A549 (cell line): ENCODE data around the gene FHIT. TPM values are rescaled to one million over a fixed set of nuclear protein-coding genes. Genes with fewer than 3 reads are reported as not detected.

ENCODE experiments used
- ATAC-seq, 2 experiments: fragments of 200-7000 bp in 1 of 2; fragments of >200 bp in 1 of 2; cut with Nextera tagmentation in 1 of 2; cut with Tn5 transposase in 1 of 2; 3 replicates each; pipeline versions ENCODE4 v1.8.0 to v1.9.1; 2018 to 2020; ENCODE audit warnings: mild to moderate bottlenecking in 1 of 2, moderate library complexity in 1 of 2
- CTCF ChIA-PET: fragments of 300-600 bp; sonication (Branson Sonifier 250); formaldehyde crosslinking; extraction: SDS; loops from one replicate; lab custom pipeline; 2021; ENCODE audit warnings: antibody characterized with exemption, inconsistent platforms; lab: Yijun Ruan, JAX
- POLR2A ChIA-PET: fragments of 350-600 bp; formaldehyde crosslinking; extraction: SDS; loops from one replicate; lab custom pipeline; 2021; ENCODE audit warnings: antibody characterized with exemption, inconsistent platforms; lab: Yijun Ruan, JAX
- DNase-seq, 2 experiments: peaks; one replicate each; pipeline versions ENCODE4 v3.0.0 to v3.0.0-alpha.2; 2011 to 2016; ENCODE audit warnings: low read depth in 1 of 2, low spot score in 1 of 2
- FAIRE-seq: peaks from 2 replicates; lab custom pipeline; 2011; peaks lifted over from hg19 to GRCh38; lab: Jason Lieb, UNC
- H3K27ac ChIP-seq, 2 experiments: fragments of >200 bp; sonication (Bioruptor Twin); formaldehyde crosslinking; 3 replicates each; pipeline ENCODE4 v1.5.1; 2016 to 2017
- H3K4me1 ChIP-seq: fragments of >200 bp; sonication (Bioruptor Twin); formaldehyde crosslinking; 3 replicates; pipeline ENCODE4 v1.6.1; 2016
- H3K4me2 ChIP-seq: fragments of >200 bp; sonication (Bioruptor Twin); formaldehyde crosslinking; 3 replicates; pipeline ENCODE4 v1.6.1; 2016
- H3K4me3 ChIP-seq: fragments of >200 bp; sonication (Bioruptor Twin); formaldehyde crosslinking; 3 replicates; pipeline ENCODE4 v1.5.1; 2016
- H3K9me3 ChIP-seq: fragments of >200 bp; sonication (Bioruptor Twin); formaldehyde crosslinking; 3 replicates; pipeline ENCODE4 v1.6.1; 2016
- BHLHE40 ChIP-seq: IDR thresholded peaks from 2 replicates; pipeline ENCODE4 v1.6.1; 2012; ENCODE audit warnings: low read depth, low read length, inconsistent platforms
- CBX2 ChIP-seq: fragments of 200-600 bp; sonication (generic); IDR thresholded peaks from 2 replicates; pipeline ENCODE4 v1.6.1; 2016; ENCODE audit warnings: low read depth, mild to moderate bottlenecking, borderline replicate concordance
- CEBPB ChIP-seq, 2 experiments: fragments of >200 bp in 1 of 2; sonication (Bioruptor Twin) in 1 of 2; formaldehyde crosslinking in 1 of 2; IDR thresholded peaks; 2 replicates each; pipeline ENCODE4 v1.6.1; 2012 to 2016
- CHD2 ChIP-seq: fragments of 150-350 bp; IDR thresholded peaks from 2 replicates; pipeline ENCODE4 v1.6.1; 2014; ENCODE audit warnings: low read length; ENCODE audit not compliant: partially characterized antibody
- CHD4 ChIP-seq: fragments of 200-600 bp; sonication (generic); IDR thresholded peaks from 2 replicates; pipeline ENCODE4 v1.6.1; 2016; ENCODE audit warnings: antibody characterized with exemption, mild to moderate bottlenecking, borderline replicate concordance
- EHF ChIP-seq: fragments of 250-450 bp; sonication (Bioruptor Pico); IDR thresholded peaks from 2 replicates; pipeline ENCODE4 v1.5.0; 2020; ENCODE audit warnings: mild to moderate bottlenecking
- ESRRA ChIP-seq: fragments of 150-350 bp; IDR thresholded peaks from 2 replicates; pipeline ENCODE4 v1.6.1; 2014; ENCODE audit warnings: mild to moderate bottlenecking, low read length, borderline replicate concordance
- FOSB ChIP-seq: fragments of 250-450 bp; sonication (Bioruptor Pico); IDR thresholded peaks from 2 replicates; pipeline ENCODE4 v1.5.0; 2020; ENCODE audit warnings: mild to moderate bottlenecking, moderate library complexity
- FOXS1 ChIP-seq: fragments of 250-450 bp; sonication (Bioruptor Pico); IDR thresholded peaks from 2 replicates; pipeline ENCODE4 v1.5.0; 2020; ENCODE audit warnings: mild to moderate bottlenecking, moderate library complexity
- GATA3 ChIP-seq: IDR thresholded peaks from 2 replicates; pipeline ENCODE4 v1.6.1; 2012; ENCODE audit warnings: borderline replicate concordance
- HOXA7 ChIP-seq: fragments of 250-450 bp; sonication (Bioruptor Pico); IDR thresholded peaks from 2 replicates; pipeline ENCODE4 v1.5.0; 2020; ENCODE audit warnings: mild to moderate bottlenecking, moderate library complexity
- HOXB5 ChIP-seq: fragments of 250-450 bp; sonication (Bioruptor Pico); IDR thresholded peaks from 2 replicates; pipeline ENCODE4 v1.5.0; 2020; ENCODE audit warnings: mild to moderate bottlenecking, moderate library complexity
- JUNB ChIP-seq: fragments of >200 bp; sonication (Bioruptor Twin); formaldehyde crosslinking; IDR thresholded peaks from 2 replicates; pipeline ENCODE4 v1.6.1; 2016
- KDM1A ChIP-seq: fragments of 200-600 bp; sonication (generic); IDR thresholded peaks from 2 replicates; pipeline ENCODE4 v1.6.1; 2016; ENCODE audit warnings: low read depth, mild to moderate bottlenecking
- MAFK ChIP-seq: fragments of 450-650 bp; IDR thresholded peaks from 2 replicates; pipeline ENCODE4 v1.6.1; 2014; ENCODE audit not compliant: partially characterized antibody
- NPAS2 ChIP-seq: fragments of 250-450 bp; sonication (Bioruptor Pico); IDR thresholded peaks from 2 replicates; pipeline ENCODE4 v1.8.0; 2022; ENCODE audit warnings: mild to moderate bottlenecking, moderate library complexity, borderline replicate concordance
- POLR2A ChIP-seq: IDR thresholded peaks from 2 replicates; pipeline ENCODE4 v1.6.1; 2012; ENCODE audit warnings: mild to moderate bottlenecking, low read length
- POLR2AphosphoS2 ChIP-seq: conservative IDR thresholded peaks from 2 replicates; pipeline ENCODE4 v1.6.1; 2012; ENCODE audit warnings: low read length, improper control_type of control experiment, inconsistent platforms
- RARB ChIP-seq: fragments of 250-450 bp; sonication (Bioruptor Pico); IDR thresholded peaks from 2 replicates; pipeline ENCODE4 v1.8.0; 2021; ENCODE audit warnings: mild to moderate bottlenecking, moderate library complexity
- RCOR1 ChIP-seq: fragments of 150-350 bp; IDR thresholded peaks from 2 replicates; pipeline ENCODE4 v1.6.1; 2014; ENCODE audit warnings: antibody characterized with exemption, low read length, low read depth
- RNF2 ChIP-seq: fragments of 200-600 bp; sonication (generic); IDR thresholded peaks from 2 replicates; pipeline ENCODE4 v1.6.1; 2016; ENCODE audit warnings: low read depth, mild to moderate bottlenecking, antibody characterized with exemption, moderate library complexity, borderline replicate concordance
- SREBF2 ChIP-seq: fragments of 450-650 bp; IDR thresholded peaks from 2 replicates; pipeline ENCODE4 v1.6.1; 2014; ENCODE audit warnings: mild to moderate bottlenecking, moderate library complexity
- TFCP2L1 ChIP-seq: fragments of 250-450 bp; sonication (Bioruptor Pico); IDR thresholded peaks from 2 replicates; pipeline ENCODE4 v1.5.0; 2021; ENCODE audit warnings: mild to moderate bottlenecking
- TP53 ChIP-seq: fragments of 250-450 bp; sonication (Bioruptor Pico); IDR thresholded peaks from 2 replicates; pipeline ENCODE4 v1.5.0; 2021; ENCODE audit warnings: mild to moderate bottlenecking, moderate library complexity
- WGBS: methylation state at CpG from one replicate; pipeline ENCODE4 v1.1.6; 2017; ENCODE audit errors: missing lambda C conversion rate; 5-methylcytosine and 5-hydroxymethylcytosine counted together
- polyA plus RNA-seq, 4 experiments: library from polyadenylated mRNA; depleted of rRNA in 3 of 4; stranded (reverse); fragments of >200 nt; fragmentation: RNase III in 1 of 4; extraction: RNeasy Plus Mini Kit Qiagen cat#74134 plus additional on column Dnase treatment in 1 of 4; gene quantifications; 2 replicates in 3 of 4; 3 replicates in 1 of 4; pipeline ENCODE4 v1.2.3, GENCODE V29; 2011 to 2017
- TF ChIP-seq, protein P1 (sequence below): fragments of >200 bp; sonication (Bioruptor Twin); formaldehyde crosslinking; IDR thresholded peaks from 3 replicates; pipeline ENCODE4 v1.5.1; 2016
- TF ChIP-seq, protein P2 (sequence below): fragments of >200 bp; sonication (Bioruptor Twin); formaldehyde crosslinking; IDR thresholded peaks from 3 replicates; pipeline ENCODE4 v1.6.1; 2016
- TF ChIP-seq, protein P3 (sequence below): IDR thresholded peaks from 2 replicates; pipeline ENCODE4 v1.6.1; 2012
- TF ChIP-seq, protein P4 (sequence below): fragments of 200-600 bp; sonication (generic); IDR thresholded peaks from 2 replicates; pipeline ENCODE4 v1.6.1; 2016; ENCODE audit warnings: antibody characterized with exemption, mild to moderate bottlenecking, moderate library complexity

FHIT gene
- polyA plus RNA-seq, 2 of the 4 experiments (the other 2 are of a cell fraction) = 0.76 to 0.92 TPM

- TF ChIP-seq, protein P1, sequence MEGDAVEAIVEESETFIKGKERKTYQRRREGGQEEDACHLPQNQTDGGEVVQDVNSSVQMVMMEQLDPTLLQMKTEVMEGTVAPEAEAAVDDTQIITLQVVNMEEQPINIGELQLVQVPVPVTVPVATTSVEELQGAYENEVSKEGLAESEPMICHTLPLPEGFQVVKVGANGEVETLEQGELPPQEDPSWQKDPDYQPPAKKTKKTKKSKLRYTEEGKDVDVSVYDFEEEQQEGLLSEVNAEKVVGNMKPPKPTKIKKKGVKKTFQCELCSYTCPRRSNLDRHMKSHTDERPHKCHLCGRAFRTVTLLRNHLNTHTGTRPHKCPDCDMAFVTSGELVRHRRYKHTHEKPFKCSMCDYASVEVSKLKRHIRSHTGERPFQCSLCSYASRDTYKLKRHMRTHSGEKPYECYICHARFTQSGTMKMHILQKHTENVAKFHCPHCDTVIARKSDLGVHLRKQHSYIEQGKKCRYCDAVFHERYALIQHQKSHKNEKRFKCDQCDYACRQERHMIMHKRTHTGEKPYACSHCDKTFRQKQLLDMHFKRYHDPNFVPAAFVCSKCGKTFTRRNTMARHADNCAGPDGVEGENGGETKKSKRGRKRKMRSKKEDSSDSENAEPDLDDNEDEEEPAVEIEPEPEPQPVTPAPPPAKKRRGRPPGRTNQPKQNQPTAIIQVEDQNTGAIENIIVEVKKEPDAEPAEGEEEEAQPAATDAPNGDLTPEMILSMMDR = no peak
- TF ChIP-seq SREBF2 = no peak
Measured at GRCh38 chr3:60645801-60646200, 605.5 kb downstream of the FHIT start (continued).

- Histone ChIP-seq H3K4me1 (no peaks in the 10 kb centered on the region), H3K4me2 (no peak overlapping the region), H3K27ac (no peak overlapping the region), H3K4me3 (no peak overlapping the region), H3K9me3 (no peaks in the 10 kb centered on the region)
- ATAC-seq (no peak), DNase-seq (no peak), FAIRE-seq (no peak)
- ChIA-PET POLR2A (no interaction called here), CTCF (no interaction called here)
- WGBS = 8% methylated on average over 1 of the region's 1 CpG
- TF ChIP-seq RNF2 (no peak), NPAS2 (CRISPR knock-in tag) (no peak), RARB (CRISPR knock-in tag) (no peak), TP53 (no peak), CBX2 (no peak), HOXB5 (CRISPR knock-in tag) (no peak), EHF (no peak), BHLHE40 (no peak), TFCP2L1 (CRISPR knock-in tag) (no peak), FOSB (CRISPR knock-in tag) (no peak), GATA3 (no peak), MAFK (no peak), RCOR1 (no peak), HOXA7 (CRISPR knock-in tag) (no peak)
- TF ChIP-seq, protein P2, sequence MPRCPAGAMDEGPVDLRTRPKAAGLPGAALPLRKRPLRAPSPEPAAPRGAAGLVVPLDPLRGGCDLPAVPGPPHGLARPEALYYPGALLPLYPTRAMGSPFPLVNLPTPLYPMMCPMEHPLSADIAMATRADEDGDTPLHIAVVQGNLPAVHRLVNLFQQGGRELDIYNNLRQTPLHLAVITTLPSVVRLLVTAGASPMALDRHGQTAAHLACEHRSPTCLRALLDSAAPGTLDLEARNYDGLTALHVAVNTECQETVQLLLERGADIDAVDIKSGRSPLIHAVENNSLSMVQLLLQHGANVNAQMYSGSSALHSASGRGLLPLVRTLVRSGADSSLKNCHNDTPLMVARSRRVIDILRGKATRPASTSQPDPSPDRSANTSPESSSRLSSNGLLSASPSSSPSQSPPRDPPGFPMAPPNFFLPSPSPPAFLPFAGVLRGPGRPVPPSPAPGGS = no peak
- TF ChIP-seq, protein P3, sequence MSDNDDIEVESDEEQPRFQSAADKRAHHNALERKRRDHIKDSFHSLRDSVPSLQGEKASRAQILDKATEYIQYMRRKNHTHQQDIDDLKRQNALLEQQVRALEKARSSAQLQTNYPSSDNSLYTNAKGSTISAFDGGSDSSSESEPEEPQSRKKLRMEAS = no peak
- TF ChIP-seq, protein P1 = no peak
Measured at GRCh38 chr3:60643831-60644230, 607.4 kb downstream of the FHIT start.

DNA sequence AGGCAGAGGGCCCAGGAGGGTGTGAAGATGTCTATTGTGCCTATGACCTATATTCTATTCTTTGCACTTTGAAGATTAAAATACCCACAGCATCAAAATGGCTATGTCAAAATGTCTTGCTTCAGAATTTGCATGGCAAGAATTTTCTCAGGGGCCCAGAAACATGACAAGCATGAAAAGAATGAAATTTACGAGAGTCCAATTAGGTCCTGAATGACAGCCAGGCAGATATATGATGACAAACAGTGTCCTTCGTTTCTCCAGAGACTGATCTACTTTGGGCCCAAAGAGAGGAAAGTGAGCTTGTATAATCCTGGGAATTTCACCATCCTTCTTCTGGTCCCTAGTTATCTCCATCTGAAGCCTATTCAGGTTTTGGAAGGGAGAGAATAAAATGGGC lies 609.9 kb downstream of the FHIT start:
- 3% methylated on average over 2 of the region's 2 CpGs for WGBS
- no peak for DNase-seq
- POLR2A ChIA-PET = no interaction called here
- TF ChIP-seq, protein P4, sequence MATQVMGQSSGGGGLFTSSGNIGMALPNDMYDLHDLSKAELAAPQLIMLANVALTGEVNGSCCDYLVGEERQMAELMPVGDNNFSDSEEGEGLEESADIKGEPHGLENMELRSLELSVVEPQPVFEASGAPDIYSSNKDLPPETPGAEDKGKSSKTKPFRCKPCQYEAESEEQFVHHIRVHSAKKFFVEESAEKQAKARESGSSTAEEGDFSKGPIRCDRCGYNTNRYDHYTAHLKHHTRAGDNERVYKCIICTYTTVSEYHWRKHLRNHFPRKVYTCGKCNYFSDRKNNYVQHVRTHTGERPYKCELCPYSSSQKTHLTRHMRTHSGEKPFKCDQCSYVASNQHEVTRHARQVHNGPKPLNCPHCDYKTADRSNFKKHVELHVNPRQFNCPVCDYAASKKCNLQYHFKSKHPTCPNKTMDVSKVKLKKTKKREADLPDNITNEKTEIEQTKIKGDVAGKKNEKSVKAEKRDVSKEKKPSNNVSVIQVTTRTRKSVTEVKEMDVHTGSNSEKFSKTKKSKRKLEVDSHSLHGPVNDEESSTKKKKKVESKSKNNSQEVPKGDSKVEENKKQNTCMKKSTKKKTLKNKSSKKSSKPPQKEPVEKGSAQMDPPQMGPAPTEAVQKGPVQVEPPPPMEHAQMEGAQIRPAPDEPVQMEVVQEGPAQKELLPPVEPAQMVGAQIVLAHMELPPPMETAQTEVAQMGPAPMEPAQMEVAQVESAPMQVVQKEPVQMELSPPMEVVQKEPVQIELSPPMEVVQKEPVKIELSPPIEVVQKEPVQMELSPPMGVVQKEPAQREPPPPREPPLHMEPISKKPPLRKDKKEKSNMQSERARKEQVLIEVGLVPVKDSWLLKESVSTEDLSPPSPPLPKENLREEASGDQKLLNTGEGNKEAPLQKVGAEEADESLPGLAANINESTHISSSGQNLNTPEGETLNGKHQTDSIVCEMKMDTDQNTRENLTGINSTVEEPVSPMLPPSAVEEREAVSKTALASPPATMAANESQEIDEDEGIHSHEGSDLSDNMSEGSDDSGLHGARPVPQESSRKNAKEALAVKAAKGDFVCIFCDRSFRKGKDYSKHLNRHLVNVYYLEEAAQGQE = no peak
- TF ChIP-seq POLR2A (no peak), KDM1A (no peak), CEBPB (IDR thresholded peaks at IDR 0.05) (no peak), ESRRA (no peak), POLR2AphosphoS2 (no peak), FOXS1 (CRISPR knock-in tag) (no peak), BHLHE40 (no peak), CHD2 (no peak), JUNB (no peak), RARB (CRISPR knock-in tag) (no peak), CHD4 (no peak)
- H3K27ac ChIP-seq = no peak overlapping the region
- CTCF ChIA-PET = no interaction called here
- no peaks in the 10 kb centered on the region for H3K4me1 ChIP-seq
- no peaks in the 10 kb centered on the region for H3K9me3 ChIP-seq
- no peak for FAIRE-seq
- ATAC-seq = no peak
- H3K4me2 ChIP-seq = no peak overlapping the region
- H3K4me3 ChIP-seq = no peak overlapping the region
